ENCODE measurements around the gene STOML2. TPM values are rescaled to one million over a fixed set of nuclear protein-coding genes. Genes with fewer than 3 reads are reported as not detected.

Gene STOML2
- total RNA-seq, 1 donor from 2014 or later = 98.2 TPM

- TF ChIP-seq CTCF (IDR thresholded peaks at IDR 0.05) = no peak
- TF ChIP-seq POLR2AphosphoS5 (IDR thresholded peaks at IDR 0.05; ENCODE audit: insufficient read depth in 1 of 2, low read depth in 1 of 2) = no peak
- no peak for TF ChIP-seq POLR2A (IDR thresholded peaks at IDR 0.05)
- Histone ChIP-seq H3K4me1 (no peaks in the 10 kb centered on the region), H3K36me3 (peaks cover 0 to 25% of the 10 kb centered on the region in 2 donors), H3K27me3 (no peaks in the 10 kb centered on the region), H3K4me3 (no peak overlapping the region), H3K27ac (no peak overlapping the region), H3K9me3 (no peaks in the 10 kb centered on the region)
- DNase-seq (ENCODE audit: extremely low spot score in 2 of 2) = no peak
- intact Hi-C loops (cut with DNase I) = no loop called here
These were observed 17.9 kb downstream of the STOML2 start for GRCh38 chr9:35085078-35085477.

GRCh38 chr9:35079426-35080341 is 23.2 kb downstream of the STOML2 start, which contains the start of gene FANCG:
FANCG (minus strand) TSS chr9:35079942; CDS start chr9:35079524, 418 bp downstream.
- TF ChIP-seq POLR2A (IDR thresholded peaks at IDR 0.05) (no peak), POLR2AphosphoS5 (IDR thresholded peaks at IDR 0.05; ENCODE audit: insufficient read depth in 1 of 2, low read depth in 1 of 2) (peak; percentile 86 to 95), CTCF (IDR thresholded peaks at IDR 0.05) (no peak)
- H3K36me3 ChIP-seq = no peaks in the 10 kb centered on the region
- H3K27me3 ChIP-seq = no peaks in the 10 kb centered on the region
- peak within 1 kb of the TSS; percentile 67 to 90 for H3K4me3 ChIP-seq
- no peaks in the 10 kb centered on the region for H3K9me3 ChIP-seq
- peaks cover 17% of the 10 kb centered on the region for H3K4me1 ChIP-seq
- DNase-seq (ENCODE audit: extremely low spot score in 2 of 2) = no peak
- intact Hi-C loops (cut with DNase I) = no loop called here
- peak within 1 kb of the TSS; percentile 84 for H3K27ac ChIP-seq

- DNase-seq (ENCODE audit: extremely low spot score in 2 of 2) = no peak
- Histone ChIP-seq H3K9me3 (no peaks in the 10 kb centered on the region), H3K4me3 (peak overlapping the region; percentile 67 to 90), H3K27me3 (no peaks in the 10 kb centered on the region), H3K4me1 (peaks cover 17% of the 10 kb centered on the region), H3K27ac (peak overlapping the region; percentile 84), H3K36me3 (no peaks in the 10 kb centered on the region)
- intact Hi-C loops (cut with DNase I) = no loop called here
- TF ChIP-seq POLR2AphosphoS5 (IDR thresholded peaks at IDR 0.05; ENCODE audit: insufficient read depth in 1 of 2, low read depth in 1 of 2) (no peak), CTCF (IDR thresholded peaks at IDR 0.05) (no peak), POLR2A (IDR thresholded peaks at IDR 0.05) (no peak)
These were observed 23.9 kb downstream of the STOML2 start for GRCh38 chr9:35079041-35079425.

- H3K27me3 ChIP-seq = no peaks in the 10 kb centered on the region
- H3K9me3 ChIP-seq = no peaks in the 10 kb centered on the region
- H3K27ac ChIP-seq = no peak overlapping the region
- H3K4me1 ChIP-seq = peaks cover 20% of the 10 kb centered on the region
- no peak for DNase-seq (ENCODE audit: extremely low spot score in 2 of 2)
- H3K36me3 ChIP-seq = no peaks in the 10 kb centered on the region
- intact Hi-C loops (cut with DNase I) = no loop called here
- H3K4me3 ChIP-seq = no peak overlapping the region
- TF ChIP-seq CTCF (IDR thresholded peaks at IDR 0.05) (no peak), POLR2AphosphoS5 (IDR thresholded peaks at IDR 0.05; ENCODE audit: insufficient read depth in 1 of 2, low read depth in 1 of 2) (no peak), POLR2A (IDR thresholded peaks at IDR 0.05) (no peak)
These were observed 24.9 kb downstream of the STOML2 start for GRCh38 chr9:35078066-35078465.

- TF ChIP-seq POLR2A (IDR thresholded peaks at IDR 0.05) (no peak), CTCF (IDR thresholded peaks at IDR 0.05) (no peak), POLR2AphosphoS5 (IDR thresholded peaks at IDR 0.05; ENCODE audit: insufficient read depth in 1 of 2, low read depth in 1 of 2) (no peak)
- Histone ChIP-seq H3K9me3 (no peaks in the 10 kb centered on the region), H3K36me3 (no peaks in the 10 kb centered on the region), H3K27ac (no peak overlapping the region), H3K4me3 (no peak overlapping the region), H3K4me1 (peaks cover 24% of the 10 kb centered on the region), H3K27me3 (no peaks in the 10 kb centered on the region)
- no peak for DNase-seq (ENCODE audit: extremely low spot score in 2 of 2)
- intact Hi-C loops (cut with DNase I) = no loop called here
These were observed 26.1 kb downstream of the STOML2 start for GRCh38 chr9:35076848-35077247.
